Daoy (cell line): Measurements from ENCODE around the gene CSF1R. TPM values are rescaled to one million over a fixed set of nuclear protein-coding genes. Genes with fewer than 3 reads are reported as not detected.
"Not testable (repeated sequence)": the region's sequence is repeated elsewhere in the genome, so short reads cannot be mapped to it uniquely, and the experiment has no call there.

ENCODE experiments used
- DNase-seq: peaks from one replicate; pipeline ENCODE4 v3.0.0-alpha.2; 2015; ENCODE audit warnings: low read depth
- total RNA-seq: library from RNA; depleted of rRNA; stranded (reverse); fragments of >200 nt; shearing (Covaris generic); gene quantifications from 2 replicates; pipeline ENCODE4 v1.2.3, GENCODE V29; 2014

Gene CSF1R
- total RNA-seq, 1 experiment from 2014 or later: 0.11 TPM

DNA sequence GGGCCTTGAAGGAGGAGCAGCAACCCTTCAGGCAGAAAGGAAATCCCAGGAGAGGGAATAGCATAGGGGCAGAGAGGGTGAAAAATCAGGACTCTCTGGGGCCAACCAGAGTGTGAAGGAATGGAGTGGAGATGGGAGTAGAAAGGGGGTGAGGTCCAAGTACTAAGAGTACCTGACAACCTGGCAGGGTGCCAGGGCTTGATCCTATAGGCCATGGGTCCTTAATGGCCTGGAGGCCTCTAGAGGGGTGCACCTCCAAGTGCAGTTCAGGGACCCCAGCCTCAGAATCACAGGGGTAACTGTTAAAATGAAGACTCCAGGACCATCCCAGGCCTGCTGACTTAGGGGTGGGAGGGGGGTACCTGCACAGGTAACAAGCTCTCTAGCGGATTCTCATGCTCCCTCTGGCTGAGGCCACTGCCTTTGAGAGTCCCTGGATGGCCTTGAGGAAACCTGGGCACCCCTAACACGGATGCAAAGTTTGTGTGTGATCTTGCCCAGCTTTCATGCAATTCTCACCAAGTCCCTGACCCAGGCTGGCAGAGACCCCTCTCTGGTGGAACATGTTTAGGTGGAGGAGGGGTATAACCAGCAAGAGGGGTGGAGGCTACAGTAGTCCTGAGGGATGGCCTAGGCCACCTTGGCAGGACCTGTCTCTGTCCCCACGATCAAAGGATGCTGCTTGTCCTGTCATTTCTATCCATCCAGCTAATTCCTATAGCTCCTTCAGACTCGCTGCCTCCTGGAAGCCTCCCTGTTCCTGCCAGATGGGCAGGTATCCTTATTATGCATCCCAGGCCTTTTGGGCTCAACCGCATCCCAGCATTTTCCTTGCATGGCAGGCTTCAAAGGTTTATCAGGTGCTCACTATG, 17.6 kb upstream of the CSF1R start:
- no peak for DNase-seq

DNA sequence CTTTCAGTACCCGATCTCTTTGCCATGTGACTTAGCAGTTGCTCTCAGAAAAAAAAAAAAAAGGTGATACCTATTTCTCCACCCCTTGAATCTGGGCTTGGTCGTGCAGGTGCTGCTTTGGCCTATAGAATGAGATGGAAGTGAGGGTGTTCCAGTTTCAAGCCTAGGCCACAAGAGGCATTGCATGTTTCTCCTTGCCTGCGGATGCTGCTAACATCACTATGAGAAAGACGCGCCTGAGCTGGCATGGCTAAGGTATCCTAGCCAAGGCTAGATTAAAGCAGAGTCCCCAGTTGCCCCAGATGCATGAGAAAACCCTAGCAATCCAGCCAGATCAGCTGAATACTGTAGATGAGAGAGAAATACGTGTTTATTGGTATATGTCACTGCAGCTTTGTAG, 14.7 kb upstream of the CSF1R start:
- DNase-seq: no peak

DNA sequence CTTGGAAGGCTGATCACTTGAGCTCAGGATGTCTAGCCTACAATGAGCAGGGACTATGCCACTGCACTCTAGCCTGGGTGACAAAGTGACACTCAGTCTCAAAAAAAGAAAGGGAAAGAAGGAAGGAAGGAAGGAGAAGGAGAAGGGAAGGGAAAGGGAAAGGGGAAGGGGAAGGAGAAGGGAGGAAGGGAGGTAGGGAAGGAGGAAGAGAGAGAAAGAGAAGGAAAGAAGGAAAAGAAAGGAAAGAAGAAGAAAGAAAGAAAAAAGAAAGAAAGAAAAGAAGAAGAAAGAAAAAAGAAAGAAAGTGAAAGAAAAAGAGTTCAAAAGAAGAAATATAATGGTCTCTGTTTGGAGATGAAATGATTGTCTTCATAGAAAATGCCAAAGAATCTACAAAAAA, 10.8 kb upstream of the CSF1R start:
- DNase-seq: no peak

DNA sequence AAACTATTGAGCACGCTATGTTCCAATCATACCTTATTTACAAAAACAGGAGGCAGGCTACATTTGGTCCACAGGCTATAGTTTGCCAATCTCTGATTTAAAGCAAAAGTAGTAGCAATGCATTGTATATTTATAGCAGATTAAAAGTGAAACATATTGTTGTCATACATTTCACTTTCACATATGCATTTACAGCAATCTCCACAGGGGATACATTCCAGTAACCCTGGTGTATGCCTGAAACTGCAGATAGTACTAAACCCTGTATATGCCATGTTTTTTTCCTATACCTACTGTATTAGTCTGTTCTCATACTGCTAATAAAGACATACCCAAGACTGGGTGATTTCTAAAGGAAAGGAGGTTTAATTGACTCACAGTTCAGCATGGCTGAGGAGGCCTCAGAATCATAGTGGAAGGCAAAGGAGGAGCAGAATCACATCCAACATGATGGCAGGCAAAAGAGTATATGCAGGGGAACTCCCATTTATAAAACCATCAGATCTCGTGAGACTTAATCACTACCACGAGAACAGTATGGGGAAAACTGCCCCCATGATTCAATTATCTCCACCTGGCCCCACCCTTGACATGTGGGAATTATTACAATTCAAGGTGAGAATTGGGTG, 5.9 kb upstream of the CSF1R start:
- no peak for DNase-seq

DNA sequence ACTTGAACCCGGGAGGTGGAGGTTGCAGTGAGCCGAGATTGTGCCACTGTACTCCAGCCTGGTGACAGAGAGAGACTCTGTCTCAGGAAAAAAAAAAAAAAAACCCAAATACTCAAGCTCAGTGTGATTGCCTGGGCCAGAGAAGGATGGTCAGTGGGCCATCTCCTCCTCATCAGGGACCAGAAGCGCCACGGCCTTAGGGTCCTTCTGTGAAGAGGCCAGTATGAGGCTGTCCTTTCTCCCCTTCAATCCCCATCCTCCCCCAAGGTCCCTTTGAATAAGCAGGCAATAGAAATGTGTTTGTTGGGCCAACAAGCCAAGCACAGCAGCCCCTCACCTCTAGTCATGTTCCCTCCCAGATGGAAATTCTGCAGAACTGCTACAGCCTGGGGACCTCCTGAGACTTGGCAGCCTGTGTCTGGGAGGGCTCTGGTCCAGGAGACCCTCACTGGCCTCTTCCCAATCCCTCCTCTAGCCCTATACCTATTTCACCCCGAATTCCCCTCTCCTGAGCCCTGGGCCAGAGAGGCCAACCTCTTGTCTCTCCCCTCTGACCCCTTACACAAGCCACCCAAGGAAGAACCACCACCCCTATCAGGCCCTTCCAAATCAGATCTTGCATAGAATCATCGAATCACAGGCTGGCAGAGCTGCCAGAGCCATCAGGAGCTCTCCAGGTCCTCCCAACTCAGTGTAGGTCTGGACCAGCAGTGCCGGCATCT, 1.0 kb downstream of the CSF1R start:
- no peak for DNase-seq

DNA sequence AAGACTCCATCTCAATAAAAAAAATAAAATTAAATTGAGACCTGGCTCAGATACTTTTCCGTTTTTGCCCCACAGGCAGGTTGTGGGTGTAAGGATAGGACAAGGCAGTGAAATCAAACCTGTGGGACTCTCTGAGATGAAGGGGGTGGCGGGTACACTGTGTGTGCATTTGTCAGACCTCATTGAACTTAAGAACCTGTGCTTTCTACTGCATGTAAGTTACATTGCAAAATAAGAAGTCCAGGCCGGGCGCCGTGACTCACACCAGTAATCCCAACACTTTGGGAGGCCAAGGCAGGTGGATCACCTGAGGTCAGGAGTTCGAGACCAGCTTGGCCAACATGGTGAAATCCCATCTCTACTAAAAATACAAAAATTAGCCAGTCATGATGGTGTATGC, 1.6 kb downstream of the CSF1R start:
- not testable (repeated sequence) for DNase-seq

DNA sequence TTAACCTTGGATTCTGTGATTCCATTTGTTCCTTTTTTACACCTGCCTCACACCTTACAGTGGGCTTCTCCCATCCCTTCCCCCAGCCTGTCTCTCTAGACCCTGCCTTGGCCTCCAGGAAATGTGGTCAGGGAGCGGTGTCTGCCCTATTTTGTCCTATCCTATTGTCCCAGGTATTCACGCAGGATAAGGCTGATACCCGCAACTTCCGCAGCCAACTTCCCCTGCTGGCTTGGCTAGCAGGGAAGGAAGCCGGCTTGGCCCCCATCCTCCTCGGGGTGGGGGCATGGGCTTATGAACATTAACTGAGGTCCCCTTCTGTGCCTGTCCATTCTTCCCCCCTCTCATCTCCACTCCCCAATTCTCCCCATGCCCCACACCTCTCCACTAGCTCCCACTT, 3.5 kb downstream of the CSF1R start:
- DNase-seq: no peak

DNA sequence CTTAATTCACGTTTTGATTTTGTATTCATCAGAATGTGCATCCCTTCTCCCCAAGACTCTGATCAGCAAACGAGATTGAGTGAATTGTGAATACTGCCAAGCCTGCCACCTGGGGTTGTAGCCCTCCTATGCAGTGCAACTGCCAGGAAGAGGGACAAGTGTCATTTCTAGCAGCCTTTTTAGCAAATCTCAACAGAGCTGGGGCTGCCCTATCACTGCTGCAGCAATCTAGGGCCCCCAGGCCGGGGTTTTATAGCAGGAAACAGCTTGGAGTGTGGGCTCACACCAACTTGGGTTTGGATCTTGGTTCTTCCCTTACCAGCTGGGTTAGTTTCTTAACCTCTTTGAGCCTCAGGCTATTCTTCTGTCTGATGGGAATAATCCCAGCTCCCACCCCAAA, 4.0 kb downstream of the CSF1R start:
- no peak for DNase-seq

DNA sequence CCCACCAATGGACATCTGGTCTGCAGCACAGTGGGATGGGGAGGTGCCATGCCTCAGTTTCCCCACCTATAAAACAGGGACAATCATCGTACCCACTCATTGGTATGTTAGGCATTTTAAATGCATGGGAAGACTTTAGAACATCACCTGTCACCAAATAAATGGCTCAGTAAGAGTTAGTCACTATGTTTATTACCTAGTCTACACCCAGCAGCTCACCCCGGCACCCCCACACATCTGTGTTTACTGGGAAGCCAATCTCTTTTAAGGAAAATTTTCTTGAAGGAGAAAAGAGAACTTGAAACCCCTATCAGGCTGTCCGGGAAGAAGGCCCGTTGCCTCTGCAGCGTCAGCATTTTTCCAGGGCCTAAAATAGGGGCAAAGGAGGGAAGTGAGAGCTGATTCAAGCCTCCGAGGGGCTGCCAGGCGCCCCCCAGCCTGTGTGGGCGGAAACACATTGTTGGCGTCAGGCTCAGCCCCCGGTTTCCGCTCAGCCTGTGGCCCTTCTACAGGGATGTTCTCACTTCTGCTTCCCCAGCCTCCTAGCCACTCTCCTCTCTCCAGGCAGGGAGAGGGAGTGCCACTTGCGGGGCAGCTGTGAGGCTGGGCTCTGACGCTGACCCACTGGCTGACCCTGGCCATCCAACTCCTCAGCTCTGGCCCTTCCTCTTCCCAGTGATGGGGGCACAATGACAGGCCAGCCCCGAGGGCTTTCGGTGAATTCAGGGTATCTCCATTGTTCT, 4.6 kb downstream of the CSF1R start:
- no peak for DNase-seq

DNA sequence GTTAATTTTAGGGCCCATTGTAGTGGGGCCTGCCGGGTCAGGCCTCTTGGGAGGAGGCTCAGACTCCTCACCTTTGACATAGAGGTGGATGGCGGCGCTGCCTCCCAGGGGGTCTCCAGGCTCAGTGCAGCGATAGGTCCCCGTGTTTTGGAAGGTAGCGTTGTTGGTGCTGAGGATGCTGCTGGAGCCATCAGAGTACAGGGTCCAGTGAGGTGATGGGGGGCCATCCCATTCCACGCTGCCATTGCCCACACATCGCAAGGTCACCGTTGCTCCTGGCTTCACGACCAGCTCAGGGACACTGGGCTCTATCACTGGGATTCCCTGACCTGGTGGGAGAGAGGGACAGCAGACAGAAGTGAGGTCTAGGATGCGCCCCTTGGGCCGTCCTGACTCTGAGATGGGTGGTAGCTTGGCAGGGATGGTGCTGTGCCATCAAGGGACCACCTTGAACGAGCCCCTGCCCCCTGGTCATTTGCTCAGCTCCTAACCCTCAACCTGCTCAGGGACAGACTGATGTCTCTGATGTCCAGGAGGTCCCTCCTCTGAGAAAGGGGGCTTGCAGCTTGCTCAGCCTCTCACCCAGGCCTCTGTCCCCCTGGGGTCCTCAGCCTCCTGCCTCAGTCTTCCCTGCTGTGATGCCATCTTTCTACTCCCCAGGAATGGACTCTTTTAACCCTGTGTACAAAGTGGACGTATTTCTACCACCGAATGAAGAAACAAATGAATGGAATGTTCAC, 5.5 kb downstream of the CSF1R start:
- no peak for DNase-seq

DNA sequence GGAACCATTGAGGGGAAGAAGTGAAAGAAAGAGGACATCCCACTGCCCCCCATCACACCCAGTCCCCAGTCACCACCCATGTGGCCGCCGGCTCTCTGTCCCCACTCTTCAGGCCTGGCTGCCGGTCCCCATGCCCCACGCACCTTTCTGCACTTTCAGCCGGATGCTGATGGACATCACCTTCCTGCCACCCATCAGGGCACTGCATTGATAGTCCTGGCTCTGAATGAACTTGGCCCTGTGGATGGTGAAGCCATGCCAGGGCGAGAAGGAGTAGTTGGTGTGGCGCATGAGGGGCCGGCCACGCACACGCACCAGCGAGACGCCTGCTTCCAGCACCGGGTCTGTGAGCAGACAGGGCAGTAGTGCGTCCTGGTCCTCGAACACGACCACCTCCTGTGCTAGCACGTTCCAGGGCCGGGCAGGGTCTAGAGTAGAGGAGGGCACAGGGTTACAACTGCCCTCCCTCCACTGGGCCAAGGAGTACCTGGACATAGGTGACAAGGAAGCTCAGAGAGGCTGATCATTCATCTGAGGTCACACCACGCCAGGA, 6.4 kb downstream of the CSF1R start:
- DNase-seq: no peak

DNA sequence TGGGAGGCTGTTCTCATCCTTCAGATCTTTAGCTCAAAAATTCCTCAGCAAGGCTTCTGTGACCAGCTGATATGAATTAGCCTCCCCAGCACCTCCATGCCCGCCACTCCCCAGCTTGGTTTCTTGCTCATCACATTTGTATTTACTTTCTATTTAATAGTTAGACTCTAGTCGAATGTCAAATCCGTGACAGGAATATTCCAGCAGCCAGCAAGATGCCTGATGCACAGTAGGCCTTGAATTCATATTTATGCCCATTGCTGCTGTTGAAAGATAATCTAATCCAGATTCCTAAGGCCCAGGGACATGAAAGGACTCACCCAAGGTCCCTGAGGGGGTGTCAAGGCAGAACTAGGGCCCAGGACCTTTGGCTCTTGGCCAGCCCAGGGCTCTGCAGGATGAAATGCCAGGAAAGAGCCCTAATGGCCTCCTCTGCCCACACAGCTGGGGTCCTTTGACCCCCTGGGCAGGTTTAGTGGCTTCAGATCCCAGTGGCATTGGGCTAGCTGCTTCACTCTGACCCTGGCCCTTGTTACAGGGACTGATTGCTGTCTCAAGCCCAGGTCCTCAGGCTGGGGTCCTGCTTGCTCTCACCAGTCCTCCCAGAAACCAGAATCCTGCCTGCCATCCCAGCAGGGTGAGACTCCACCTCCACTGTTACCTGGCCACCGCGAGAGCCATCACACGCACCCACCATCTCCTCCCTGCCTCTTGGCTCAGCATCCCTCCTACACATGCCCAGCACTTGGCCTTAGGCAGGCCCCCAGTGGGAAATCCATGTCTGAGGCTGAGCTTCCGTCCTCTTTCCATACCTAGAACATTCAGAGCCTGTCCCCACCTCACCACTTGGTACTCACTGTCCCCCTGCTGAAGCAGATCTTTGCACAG, 7.3 kb downstream of the CSF1R start:
- DNase-seq: no peak

DNA sequence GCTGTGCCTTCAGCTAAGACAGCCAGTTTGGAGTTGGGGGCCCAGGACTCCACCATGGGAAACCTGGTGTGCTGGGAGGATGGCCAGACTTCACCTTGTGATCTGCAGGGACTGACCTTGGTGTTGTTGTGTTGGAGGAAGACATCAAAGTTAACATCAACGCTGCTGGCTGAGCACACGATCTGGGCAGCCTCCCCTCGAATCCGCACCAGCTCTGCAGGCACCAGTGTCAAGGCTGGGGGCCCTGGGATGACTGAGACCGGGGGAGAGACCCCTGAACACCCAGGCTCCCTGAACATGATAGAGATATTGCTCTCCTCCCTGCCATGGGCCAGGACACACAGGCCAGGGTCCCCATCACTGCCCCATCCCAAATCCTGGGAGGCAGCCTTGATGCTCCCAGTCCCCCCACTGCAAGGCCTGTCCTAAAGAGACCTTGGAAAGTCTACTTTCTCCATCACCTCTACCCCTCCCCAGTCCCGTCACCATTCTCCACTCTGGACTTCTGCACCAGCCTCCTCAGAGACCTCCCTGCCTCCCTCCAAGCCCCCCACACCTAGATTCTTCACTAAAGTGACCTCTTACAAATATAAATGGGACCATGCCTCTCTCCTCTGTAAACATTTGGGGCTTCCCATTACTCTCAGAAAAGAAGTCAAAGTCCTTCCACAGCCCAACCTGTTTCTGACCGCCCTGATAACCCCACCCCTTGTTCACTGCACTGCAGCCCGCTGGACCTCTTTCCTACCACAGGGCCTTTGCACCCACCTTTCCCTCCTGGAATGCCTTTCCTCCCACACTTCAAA, 8.2 kb downstream of the CSF1R start:
- DNase-seq: no peak

DNA sequence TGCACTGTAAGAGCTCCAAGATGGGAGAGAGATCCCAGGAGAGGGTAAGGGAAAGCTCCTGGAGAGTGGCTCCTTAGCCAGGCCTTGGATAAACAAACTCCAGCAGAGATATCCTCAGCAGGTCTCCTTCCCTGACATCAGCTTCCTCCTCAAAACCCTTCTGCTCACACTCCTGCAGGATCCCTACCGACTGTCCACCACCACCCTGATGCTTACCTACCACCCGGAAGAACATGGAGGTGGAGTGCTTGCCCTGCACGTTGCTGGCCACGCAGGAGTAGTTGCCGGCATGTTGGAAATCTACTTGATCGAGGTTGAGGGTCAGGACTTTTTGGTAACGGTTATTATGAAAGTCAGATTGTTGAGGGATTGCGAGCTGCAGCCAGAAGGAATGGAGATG, 9.3 kb downstream of the CSF1R start:
- DNase-seq: no peak

DNA sequence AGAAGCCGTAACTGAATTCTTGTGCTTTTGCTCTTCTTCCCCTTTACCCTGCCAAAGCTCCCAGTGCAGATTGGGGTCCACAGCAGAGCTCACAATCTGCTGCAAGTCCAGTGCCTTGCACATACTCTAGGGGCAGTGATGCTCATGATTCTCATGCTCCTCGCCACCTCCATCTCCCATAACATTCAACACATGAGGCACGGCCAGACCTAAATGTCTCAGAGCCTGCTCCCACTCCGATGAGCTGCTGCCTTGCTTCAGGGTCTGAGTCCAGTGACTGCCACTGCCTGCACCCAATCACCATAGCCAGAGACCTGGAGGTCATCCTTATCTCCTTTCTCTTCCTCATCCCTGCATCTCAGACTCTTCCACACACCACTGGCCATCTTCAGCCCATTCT, 10.5 kb downstream of the CSF1R start:
- DNase-seq: no peak

DNA sequence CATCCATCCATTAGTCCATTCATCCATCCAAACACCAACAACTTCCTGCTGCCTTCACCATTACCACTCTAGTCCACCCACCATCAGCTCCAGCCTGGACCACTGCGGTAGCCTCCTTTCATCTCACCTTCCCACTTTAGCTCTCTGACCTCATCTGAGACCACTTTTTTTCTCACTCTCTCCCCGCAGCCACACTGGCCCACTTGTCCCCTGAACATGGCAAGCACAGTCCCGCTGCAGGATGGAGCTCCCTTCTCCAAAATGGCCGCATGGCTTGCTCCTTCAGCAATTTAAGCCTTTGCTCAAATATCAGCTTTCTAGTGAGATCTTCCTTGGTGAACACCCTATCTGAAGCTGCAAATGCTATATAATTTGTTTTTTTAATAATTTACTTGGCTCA, 11.1 kb downstream of the CSF1R start:
- DNase-seq: no peak

DNA sequence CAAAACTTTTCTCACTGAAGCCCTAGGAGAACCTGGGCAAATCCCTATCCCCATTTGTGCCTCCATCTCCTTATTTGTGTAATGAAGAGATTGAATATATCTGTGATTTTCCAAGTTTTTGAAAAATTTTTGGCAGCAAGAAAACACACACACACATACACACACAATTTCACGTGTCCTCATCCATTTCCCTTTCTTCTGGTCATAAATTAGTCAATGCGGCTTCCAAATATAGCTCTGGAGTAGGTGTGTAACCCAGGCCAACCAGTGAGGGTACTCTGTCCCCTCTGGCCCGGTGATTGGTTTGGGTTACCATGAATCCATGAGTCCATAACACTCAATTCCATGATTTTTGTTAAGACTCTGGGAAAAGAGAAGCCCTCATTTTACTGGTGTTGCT, 12.7 kb downstream of the CSF1R start:
- DNase-seq: no peak

DNA sequence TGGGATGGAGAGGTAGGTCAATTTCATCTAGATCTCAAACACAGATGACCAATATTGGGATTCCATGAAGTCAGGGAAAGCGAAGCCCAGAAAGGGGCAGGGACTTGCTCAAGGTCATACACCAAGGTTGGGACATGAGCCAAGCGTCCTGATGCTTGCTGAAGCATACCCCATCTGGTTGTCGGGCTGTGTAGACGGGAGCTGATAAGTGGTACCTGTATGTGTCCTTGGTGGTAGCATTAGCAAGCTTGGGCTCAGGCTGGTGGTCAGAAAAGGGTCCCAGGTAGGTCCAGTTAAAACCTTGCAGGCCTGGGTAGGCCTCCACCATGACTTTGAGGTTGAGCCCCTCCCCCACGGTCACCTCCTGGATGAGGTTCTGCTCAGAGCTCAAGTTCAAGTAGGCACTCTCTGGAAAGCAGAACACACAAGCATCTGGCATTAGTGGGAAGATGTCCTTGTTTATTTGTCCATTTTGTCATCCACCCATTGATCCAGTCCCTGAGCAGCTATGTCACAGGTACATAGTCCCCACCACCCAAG, 13.2 kb downstream of the CSF1R start:
- no peak for DNase-seq

DNA sequence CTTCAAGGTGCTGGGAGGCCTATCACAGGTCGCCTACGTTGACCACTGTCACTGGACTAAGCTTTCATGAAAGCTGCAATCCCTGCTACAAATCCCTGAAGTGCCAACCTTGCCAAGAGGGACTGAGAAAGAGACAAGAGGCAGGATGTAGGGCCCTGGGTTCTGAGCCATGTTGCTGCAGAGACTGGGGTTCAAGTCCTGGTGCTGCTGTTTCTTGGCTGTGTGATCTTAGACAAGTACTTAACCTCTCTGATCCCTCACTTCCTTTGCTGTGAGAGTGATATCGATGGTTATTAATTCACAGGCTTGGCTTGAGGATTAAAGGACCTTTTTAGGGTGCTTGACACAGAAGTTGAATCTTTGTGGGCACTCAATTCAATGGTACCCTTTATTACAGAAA, 15.5 kb downstream of the CSF1R start:
- no peak for DNase-seq
